ENCODE results near the gene GOLGB1.
"Not testable (repeated sequence)": the region's sequence is repeated elsewhere in the genome, so short reads cannot be mapped to it uniquely, and the experiment has no call there.

Gene GOLGB1

GRCh38 chr3:121752261-121752660 is 2.7 kb upstream of the GOLGB1 start:
- Histone ChIP-seq H3K27ac (no peak overlapping the region), H3K27me3 (replicated peaks) (no peaks in the 10 kb centered on the region), H3K36me3 (replicated peaks) (no peaks in the 10 kb centered on the region), H3K4me3 (ENCODE audit: low read depth, low read length) (no peak overlapping the region)
- in situ Hi-C loops (cut with HindIII; ENCODE audit: low pct_ligation_motif_present, low sequenced_read_pairs): no loop called here
- no peak for TF ChIP-seq CTCF (IDR thresholded peaks at IDR 0.05; ENCODE audit: low read depth, low read length, missing control alignments)
- DNase-seq: no peak

GRCh38 chr3:121750087-121750415 is 510 bp upstream of the GOLGB1 start:
- no peaks in the 10 kb centered on the region for H3K36me3 ChIP-seq (replicated peaks)
- no peak for DNase-seq
- H3K4me3 ChIP-seq (ENCODE audit: low read depth, low read length): peak overlapping the region; percentile 95
- in situ Hi-C loops (cut with HindIII; ENCODE audit: low pct_ligation_motif_present, low sequenced_read_pairs): no loop called here
- no peaks in the 10 kb centered on the region for H3K27me3 ChIP-seq (replicated peaks)
- peak overlapping the region; percentile 57 for H3K27ac ChIP-seq
- TF ChIP-seq CTCF (IDR thresholded peaks at IDR 0.05; ENCODE audit: low read depth, low read length, missing control alignments): no peak

GRCh38 chr3:121748680-121749275 is 763 bp downstream of the GOLGB1 start:
- Histone ChIP-seq H3K36me3 (replicated peaks) (no peaks in the 10 kb centered on the region), H3K27me3 (replicated peaks) (no peaks in the 10 kb centered on the region), H3K27ac (peak overlapping the region; percentile 96), H3K4me3 (ENCODE audit: low read depth, low read length) (peak overlapping the region; percentile 95)
- TF ChIP-seq CTCF (IDR thresholded peaks at IDR 0.05; ENCODE audit: low read depth, low read length, missing control alignments): no peak
- in situ Hi-C loops (cut with HindIII; ENCODE audit: low pct_ligation_motif_present, low sequenced_read_pairs): no loop called here
- peak; percentile 6 for DNase-seq

- Histone ChIP-seq H3K4me3 (ENCODE audit: low read depth, low read length) (peak overlapping the region; percentile 95), H3K27me3 (replicated peaks) (no peaks in the 10 kb centered on the region), H3K27ac (no peak overlapping the region), H3K36me3 (replicated peaks) (no peaks in the 10 kb centered on the region)
- no peak for TF ChIP-seq CTCF (IDR thresholded peaks at IDR 0.05; ENCODE audit: low read depth, low read length, missing control alignments)
- DNase-seq: no peak
- in situ Hi-C loops (cut with HindIII; ENCODE audit: low pct_ligation_motif_present, low sequenced_read_pairs): no loop called here
Measured at GRCh38 chr3:121747976-121748375, 1.6 kb downstream of the GOLGB1 start.

- DNase-seq; in situ Hi-C loops (cut with HindIII; ENCODE audit: low pct_ligation_motif_present, low sequenced_read_pairs); H3K27ac ChIP-seq; H3K4me3 ChIP-seq (ENCODE audit: low read depth, low read length); H3K27me3 ChIP-seq (replicated peaks); H3K36me3 ChIP-seq (replicated peaks): not testable (repeated sequence)
Measured at GRCh38 chr3:121743106-121743505, 6.4 kb downstream of the GOLGB1 start.

- in situ Hi-C loops (cut with HindIII; ENCODE audit: low pct_ligation_motif_present, low sequenced_read_pairs): no loop called here
- DNase-seq: no peak
- H3K36me3 ChIP-seq (replicated peaks): no peaks in the 10 kb centered on the region
- no peak for TF ChIP-seq CTCF (IDR thresholded peaks at IDR 0.05; ENCODE audit: low read depth, low read length, missing control alignments)
- no peak overlapping the region for H3K4me3 ChIP-seq (ENCODE audit: low read depth, low read length)
- H3K27ac ChIP-seq: no peak overlapping the region
- no peaks in the 10 kb centered on the region for H3K27me3 ChIP-seq (replicated peaks)
Measured at GRCh38 chr3:121740896-121741295, 8.6 kb downstream of the GOLGB1 start.

Measured in brain microvascular endothelial cell (primary cell).